Measurements from ENCODE around the gene NUP188. TPM values are rescaled to one million over a fixed set of nuclear protein-coding genes. Genes with fewer than 3 reads are reported as not detected.
"Not testable (repeated sequence)": the region's sequence is repeated elsewhere in the genome, so short reads cannot be mapped to it uniquely, and the experiment has no call there.

NUP188 gene
- total RNA-seq, 4 donors from 2014 or later: 18.0 to 79.3 (median 38.4) TPM

GRCh38 chr9:128940946-128941755, 6.3 kb upstream of the NUP188 start:
- H3K27me3 ChIP-seq: no peaks in the 10 kb centered on the region
- H3K4me3 ChIP-seq: no peak overlapping the region
- peak overlapping the region in 1 of 4 donors; percentile 29 for H3K27ac ChIP-seq
- H3K36me3 ChIP-seq: no peaks in the 10 kb centered on the region
- H3K9me3 ChIP-seq: no peaks in the 10 kb centered on the region
- H3K4me1 ChIP-seq: peaks cover 0 to 3% (median 0%) of the 10 kb centered on the region in 4 donors
- in situ Hi-C loops (cut with MboI; ENCODE audit: low pct_ligation_motif_present in 1 of 4, low pct_unique_long_range_greater_than_20kb in 1 of 4, low sequenced_read_pairs in 3 of 4): no loop called here
- intact Hi-C loops (cut with DNase I; ENCODE audit: low total_unique reads): no loop called here
- DNase-seq: no peak
- TF ChIP-seq POLR2A (IDR thresholded peaks at IDR 0.05): no peak
- no peak for TF ChIP-seq CTCF (IDR thresholded peaks at IDR 0.05)
- TF ChIP-seq EP300 (IDR thresholded peaks at IDR 0.05; ENCODE audit: low read depth): no peak
- TF ChIP-seq POLR2AphosphoS5 (IDR thresholded peaks at IDR 0.05): no peak
- 86% methylated on average over 12 of the region's 12 CpGs; no CpG with 5 or more reads in 1 of the 2 donors for WGBS, 2 donors (ENCODE audit: low coverage in 1 of 2)

GRCh38 chr9:128943832-128944620, 3.5 kb upstream of the NUP188 start:
- no peaks in the 10 kb centered on the region for H3K27me3 ChIP-seq
- H3K4me3 ChIP-seq: no peak overlapping the region
- in situ Hi-C loops (cut with MboI; ENCODE audit: low pct_ligation_motif_present in 1 of 4, low pct_unique_long_range_greater_than_20kb in 1 of 4, low sequenced_read_pairs in 3 of 4): no loop called here
- TF ChIP-seq POLR2A (IDR thresholded peaks at IDR 0.05): no peak
- no peak for TF ChIP-seq EP300 (IDR thresholded peaks at IDR 0.05; ENCODE audit: low read depth)
- no peak for TF ChIP-seq CTCF (IDR thresholded peaks at IDR 0.05)
- TF ChIP-seq POLR2AphosphoS5 (IDR thresholded peaks at IDR 0.05): no peak
- H3K27ac ChIP-seq: no peak overlapping the region
- H3K36me3 ChIP-seq: no peaks in the 10 kb centered on the region
- DNase-seq: no peak
- H3K4me1 ChIP-seq: peaks cover 0 to 18% (median 10%) of the 10 kb centered on the region in 4 donors
- H3K9me3 ChIP-seq: no peaks in the 10 kb centered on the region
- 81 to 89% methylated on average over 3 to 7 of the region's 7 CpGs for WGBS, 2 donors (ENCODE audit: low coverage in 1 of 2)
- intact Hi-C loops (cut with DNase I; ENCODE audit: low total_unique reads): loop anchor here (1.0 kb wide), 1 partner anchor 79 kb away; no protein-coding TSS in a partner anchor

GRCh38 chr9:128944966-128945365, 2.5 kb upstream of the NUP188 start:
- intact Hi-C loops (cut with DNase I; ENCODE audit: low total_unique reads); H3K4me3 ChIP-seq; H3K27me3 ChIP-seq; H3K9me3 ChIP-seq; H3K36me3 ChIP-seq; H3K27ac ChIP-seq; DNase-seq; in situ Hi-C loops (cut with MboI; ENCODE audit: low pct_ligation_motif_present in 1 of 4, low pct_unique_long_range_greater_than_20kb in 1 of 4, low sequenced_read_pairs in 3 of 4): not testable (repeated sequence)
- WGBS, 2 donors (ENCODE audit: low coverage in 1 of 2): 80 to 95% methylated on average over 3 to 7 of the region's 7 CpGs
- peaks cover 0 to 18% (median 11%) of the 10 kb centered on the region in 4 donors for H3K4me1 ChIP-seq

- Histone ChIP-seq H3K27ac (no peak overlapping the region), H3K4me1 (peaks cover 0 to 18% (median 11%) of the 10 kb centered on the region in 4 donors), H3K36me3 (no peaks in the 10 kb centered on the region), H3K27me3 (no peaks in the 10 kb centered on the region), H3K4me3 (no peak overlapping the region), H3K9me3 (no peaks in the 10 kb centered on the region)
- 96 to 97% methylated on average over 6 to 19 of the region's 19 CpGs for WGBS, 2 donors (ENCODE audit: low coverage in 1 of 2)
- no peak for DNase-seq
- intact Hi-C loops (cut with DNase I; ENCODE audit: low total_unique reads): no loop called here
- TF ChIP-seq POLR2A (IDR thresholded peaks at IDR 0.05) (no peak), POLR2AphosphoS5 (IDR thresholded peaks at IDR 0.05) (no peak), EP300 (IDR thresholded peaks at IDR 0.05; ENCODE audit: low read depth) (no peak), CTCF (IDR thresholded peaks at IDR 0.05) (no peak)
- in situ Hi-C loops (cut with MboI; ENCODE audit: low pct_ligation_motif_present in 1 of 4, low pct_unique_long_range_greater_than_20kb in 1 of 4, low sequenced_read_pairs in 3 of 4): no loop called here
These were observed 1.5 kb upstream of the NUP188 start for GRCh38 chr9:128945798-128946501.

Measured in transverse colon (tissue), 4 donors.